Epithelial cell of proximal tubule (primary cell): ENCODE results near the gene POU6F2. TPM values are rescaled to one million over a fixed set of nuclear protein-coding genes. Genes with fewer than 3 reads are reported as not detected.

Experiments
- DNase-seq: peaks from one replicate; pipeline ENCODE4 v3.0.0-alpha.2; 2011; ENCODE audit warnings: low read depth
- H3K4me3 ChIP-seq: 2 replicates; pipeline ENCODE4 v1.5.1; 2011; ENCODE audit warnings: low read depth, mild to moderate bottlenecking, low read length
- CTCF ChIP-seq: conservative IDR thresholded peaks from 2 replicates; pipeline ENCODE4 v1.5.1; 2012; ENCODE audit warnings: low read depth, mild to moderate bottlenecking, low read length
- total RNA-seq: library from RNA; depleted of rRNA; stranded (reverse); fragments of >200 nt; gene quantifications from 2 replicates; pipeline ENCODE4 v1.2.3, GENCODE V29; 2015

Gene POU6F2, protein sequence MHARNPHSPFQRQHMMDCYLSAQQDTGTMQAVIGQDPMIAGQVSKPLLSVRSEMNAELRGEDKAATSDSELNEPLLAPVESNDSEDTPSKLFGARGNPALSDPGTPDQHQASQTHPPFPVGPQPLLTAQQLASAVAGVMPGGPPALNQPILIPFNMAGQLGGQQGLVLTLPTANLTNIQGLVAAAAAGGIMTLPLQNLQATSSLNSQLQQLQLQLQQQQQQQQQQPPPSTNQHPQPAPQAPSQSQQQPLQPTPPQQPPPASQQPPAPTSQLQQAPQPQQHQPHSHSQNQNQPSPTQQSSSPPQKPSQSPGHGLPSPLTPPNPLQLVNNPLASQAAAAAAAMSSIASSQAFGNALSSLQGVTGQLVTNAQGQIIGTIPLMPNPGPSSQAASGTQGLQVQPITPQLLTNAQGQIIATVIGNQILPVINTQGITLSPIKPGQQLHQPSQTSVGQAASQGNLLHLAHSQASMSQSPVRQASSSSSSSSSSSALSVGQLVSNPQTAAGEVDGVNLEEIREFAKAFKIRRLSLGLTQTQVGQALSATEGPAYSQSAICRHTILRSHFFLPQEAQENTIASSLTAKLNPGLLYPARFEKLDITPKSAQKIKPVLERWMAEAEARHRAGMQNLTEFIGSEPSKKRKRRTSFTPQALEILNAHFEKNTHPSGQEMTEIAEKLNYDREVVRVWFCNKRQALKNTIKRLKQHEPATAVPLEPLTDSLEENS
- total RNA-seq = not detected in 2 replicates

DNA sequence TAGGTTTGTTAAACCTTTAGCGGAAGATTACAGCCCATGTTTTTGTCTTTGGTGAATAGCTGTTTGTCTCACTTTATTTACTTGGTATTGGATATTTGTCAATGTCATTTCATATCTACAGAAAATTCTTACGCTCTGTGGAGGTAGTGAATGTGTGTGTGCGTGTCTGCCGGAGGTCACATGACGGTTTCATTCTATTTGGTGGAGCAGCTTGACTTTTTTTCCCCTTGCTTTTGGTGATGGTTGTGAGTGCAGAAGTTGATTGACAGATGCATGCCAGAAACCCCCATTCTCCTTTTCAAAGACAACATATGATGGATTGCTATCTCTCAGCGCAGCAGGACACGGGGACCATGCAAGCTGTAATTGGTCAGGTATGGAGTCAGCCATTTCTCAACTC lies at the start of gene POU6F2:
Gene POU6F2, plus strand, starts transcription at position 225 of the 400 bp plus-strand sequence. Its CDS starts 45 bp downstream, at position 270.
- H3K4me3 ChIP-seq = no peak within 1 kb of the TSS
- DNase-seq = no peak
- no peak for TF ChIP-seq CTCF

- no peak overlapping the region for H3K4me3 ChIP-seq
- no peak for TF ChIP-seq CTCF
- no peak for DNase-seq
These were observed 49.2 kb upstream of the POU6F2 start for GRCh38 chr7:38928506-38928905.

- peak; percentile 96 for DNase-seq
- no peak for TF ChIP-seq CTCF
- H3K4me3 ChIP-seq = no peak overlapping the region
These were observed 48.1 kb upstream of the POU6F2 start for GRCh38 chr7:38929460-38930171.

GRCh38 chr7:38932509-38933168 lies 45.1 kb upstream of the POU6F2 start:
- no peak overlapping the region for H3K4me3 ChIP-seq
- no peak for DNase-seq
- TF ChIP-seq CTCF = peak; percentile 100

- DNase-seq = no peak
- no peak for TF ChIP-seq CTCF
These were observed 43.7 kb upstream of the POU6F2 start for GRCh38 chr7:38934051-38934450.

DNA sequence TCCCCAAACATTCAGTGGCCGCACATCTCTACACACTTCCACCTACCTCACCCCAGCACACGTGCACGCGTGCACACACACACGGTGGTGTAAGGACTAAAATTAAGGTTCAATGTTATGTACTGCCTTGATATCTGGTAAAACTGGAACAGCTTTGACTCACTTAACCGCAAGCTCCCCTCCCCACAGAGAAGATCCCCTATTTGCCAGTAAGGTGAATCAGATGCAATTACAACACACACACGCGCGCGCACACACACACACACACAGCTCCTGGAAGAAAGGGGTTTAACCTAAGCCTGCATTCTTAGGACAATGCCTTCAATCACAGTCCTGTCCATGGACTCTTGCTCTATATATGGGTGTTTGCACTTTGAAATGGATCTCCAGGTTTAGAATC lies 43.2 kb upstream of the POU6F2 start:
- DNase-seq = no peak
- TF ChIP-seq CTCF = no peak
- no peak overlapping the region for H3K4me3 ChIP-seq

More at GRCh38 chr7:38934051-38934450, 43.7 kb upstream of the POU6F2 start:
- no peak overlapping the region for H3K4me3 ChIP-seq
